HG03457 (cell line): ENCODE data around the gene TNPO1.
A peak's percentile ranks its signal among the peaks of the same experiment; 100 is the strongest.
"Not testable (repeated sequence)": the region's sequence is repeated elsewhere in the genome, so short reads cannot be mapped to it uniquely, and the experiment has no call there.

Experiments
- ATAC-seq: cut with Tn5 transposase; IDR thresholded peaks from one replicate; pipeline ENCODE4 v1.9.1; 2021; ENCODE audit warnings: moderate number of reproducible peaks; ENCODE audit not compliant: unreplicated experiment

The TNPO1 gene

DNA sequence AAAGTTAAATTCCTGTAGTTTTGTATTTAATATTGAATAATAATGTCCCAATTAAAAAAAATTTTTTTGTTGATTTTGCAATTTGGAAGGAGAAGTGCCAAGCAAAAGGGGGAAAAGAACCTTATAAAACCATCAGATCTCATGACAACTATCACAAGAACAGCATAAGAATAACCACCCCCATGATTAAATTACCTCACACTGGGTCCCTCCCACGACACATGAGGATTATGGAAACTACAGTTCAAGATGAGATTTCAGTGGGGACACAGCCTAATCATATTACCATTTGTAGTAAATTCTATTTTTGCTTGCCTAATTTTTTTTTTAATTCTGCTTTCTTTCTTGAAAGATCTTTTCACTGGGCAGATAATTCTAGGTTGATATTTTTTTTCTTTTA is 106.0 kb downstream of the TNPO1 start:
- ATAC-seq = no peak

DNA sequence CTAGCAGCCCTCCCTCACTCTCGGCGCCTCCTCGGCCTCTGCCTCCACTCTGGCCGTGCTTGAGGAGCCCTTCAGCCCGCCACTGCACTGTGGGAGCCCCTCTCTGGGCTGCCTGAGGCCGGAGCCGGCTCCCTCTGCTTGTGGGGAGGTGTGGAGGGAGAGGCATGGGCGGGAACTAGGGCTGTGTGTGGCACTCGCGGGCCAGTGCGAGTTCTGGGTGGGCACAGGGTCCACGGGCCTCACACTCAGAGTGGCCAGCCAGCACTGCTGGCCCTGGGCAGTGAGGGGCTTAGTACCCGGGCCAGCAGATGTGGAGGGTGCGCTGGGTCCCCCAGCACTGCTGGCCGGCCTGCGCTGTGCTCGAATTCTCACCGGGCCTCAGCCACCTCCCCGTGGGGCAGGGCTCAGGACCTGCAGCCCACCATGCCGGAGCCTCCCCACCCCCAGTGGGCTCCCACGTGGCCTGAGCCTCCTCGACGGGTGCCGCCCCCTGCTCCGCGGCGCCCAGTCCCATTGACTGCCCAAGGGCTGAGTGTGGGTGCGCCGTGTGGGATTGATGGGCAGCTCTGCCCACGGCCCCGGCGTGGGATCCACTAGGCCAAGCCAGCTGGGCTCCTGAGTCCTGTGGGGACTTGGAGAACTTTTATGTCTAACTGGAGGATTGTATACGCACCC is 109.0 kb downstream of the TNPO1 start:
- ATAC-seq = no peak

DNA sequence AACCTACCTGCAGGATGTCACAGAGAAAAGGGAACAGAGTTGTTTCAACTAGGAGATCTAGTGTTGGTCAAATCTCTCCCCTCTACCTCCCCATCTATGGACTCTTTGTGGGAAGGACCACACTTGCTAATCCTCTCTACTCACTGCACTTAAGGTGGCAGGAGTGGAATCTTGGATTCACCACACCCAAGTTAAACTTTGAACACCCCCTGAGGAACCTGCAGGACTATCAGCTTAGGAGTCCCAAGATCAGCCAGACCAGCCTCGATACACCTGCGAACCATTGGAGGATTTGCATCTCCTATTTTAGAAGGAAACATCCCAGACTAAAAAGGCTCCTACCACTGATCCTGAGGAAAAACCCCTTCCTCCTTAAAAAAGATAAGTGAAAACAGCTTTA is 116.2 kb downstream of the TNPO1 start:
- not testable (repeated sequence) for ATAC-seq

DNA sequence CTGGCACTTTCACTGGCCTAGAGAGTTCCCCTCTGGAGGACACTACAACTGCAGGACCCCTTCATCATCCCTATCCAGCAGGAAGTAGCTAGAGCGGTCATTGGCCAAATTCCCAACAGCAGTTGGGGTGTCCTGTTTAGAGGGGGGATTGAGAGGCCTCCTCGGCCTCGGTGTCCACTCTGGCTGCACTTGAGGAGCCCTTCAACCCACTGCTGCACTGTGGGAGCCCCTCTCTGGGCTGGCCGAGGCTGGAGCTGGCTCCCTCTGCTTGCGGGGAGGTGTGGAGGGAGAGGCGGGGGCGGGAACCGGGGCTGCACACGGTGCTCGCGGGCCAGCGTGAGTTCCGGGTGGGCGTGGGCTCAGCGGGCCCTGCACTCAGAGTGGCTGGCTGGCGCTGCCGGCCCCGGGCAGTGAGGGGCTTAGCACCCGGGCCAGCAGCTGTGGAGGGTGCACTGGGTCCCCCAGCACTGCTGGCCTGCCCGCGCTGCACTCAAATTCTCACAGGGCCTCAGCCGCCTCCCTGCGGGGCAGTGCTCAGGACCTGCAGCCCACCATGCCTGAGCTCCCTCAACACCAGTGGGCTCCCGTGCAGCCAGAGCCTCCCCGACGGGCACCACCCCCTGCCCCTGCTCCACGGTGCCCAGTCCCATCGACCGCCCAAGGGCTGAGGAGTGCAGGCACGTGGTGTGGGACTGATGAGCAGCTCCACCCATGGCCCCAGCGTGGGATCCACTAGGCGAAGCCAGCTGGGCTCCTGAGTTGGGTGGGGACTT is 118.7 kb downstream of the TNPO1 start:
- not testable (repeated sequence) for ATAC-seq

DNA sequence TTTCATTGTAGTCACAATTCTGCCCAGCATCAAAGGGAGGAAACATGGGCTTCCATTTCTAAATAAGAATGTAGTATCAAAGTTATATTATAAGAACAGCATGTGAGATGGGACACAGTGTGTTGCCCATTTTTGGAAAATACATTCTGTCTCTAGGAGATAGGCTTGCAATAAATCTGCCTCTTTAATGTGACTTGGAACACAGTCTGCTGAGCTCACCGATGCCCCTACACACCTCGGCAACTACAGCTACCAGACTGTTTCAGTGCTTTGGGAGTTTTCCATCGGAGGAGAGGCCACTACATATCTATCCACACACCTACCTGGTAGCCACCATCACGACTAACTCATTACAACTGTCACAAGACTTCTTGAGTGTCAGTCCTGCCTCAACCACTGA is 120.4 kb downstream of the TNPO1 start:
- no peak for ATAC-seq

DNA sequence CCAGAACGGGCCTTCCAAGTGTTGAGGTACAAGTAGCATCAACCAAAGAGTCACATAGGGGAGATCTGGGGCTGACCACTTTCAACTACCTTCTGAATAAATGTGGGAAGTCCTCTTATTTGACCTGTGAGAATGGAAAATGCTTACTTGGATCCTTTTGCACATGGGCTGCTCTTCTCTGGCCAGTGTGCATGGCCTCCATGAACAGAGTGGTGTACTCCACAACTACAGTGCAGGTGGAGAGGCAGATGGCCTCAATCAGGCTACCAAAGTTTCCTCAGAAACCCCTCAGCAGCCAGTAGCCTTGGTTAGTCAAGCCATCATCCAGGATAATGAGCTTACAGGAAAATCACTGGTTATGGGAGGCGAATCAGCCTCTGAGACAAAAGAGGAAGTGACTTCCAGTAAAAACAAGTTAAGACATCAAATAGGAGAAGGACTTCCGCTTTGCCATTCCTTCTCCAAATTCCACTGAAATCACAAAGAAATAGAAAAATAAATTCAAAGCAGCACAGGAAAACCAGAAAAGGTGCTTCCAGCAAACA is 121.1 kb downstream of the TNPO1 start:
- ATAC-seq = no peak

DNA sequence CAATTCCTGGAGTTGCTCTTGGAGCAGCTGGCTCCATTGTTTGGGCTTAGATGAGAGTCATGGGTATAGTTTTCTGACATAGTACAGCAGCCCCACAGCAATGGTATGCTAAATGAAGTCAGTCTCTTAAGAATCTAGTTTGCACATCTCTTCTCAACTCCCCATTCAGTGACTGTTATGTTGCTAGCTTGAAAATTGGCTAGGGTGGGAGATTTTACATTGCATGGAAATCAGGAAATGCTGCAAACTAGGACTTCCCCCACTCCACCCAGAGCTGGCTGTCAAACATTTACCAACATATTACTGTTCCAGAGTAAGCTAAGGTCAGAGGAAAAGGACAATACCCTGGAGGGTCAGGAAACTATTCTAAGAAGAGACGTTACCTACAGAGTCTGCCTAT is 121.7 kb downstream of the TNPO1 start:
- no peak for ATAC-seq

DNA sequence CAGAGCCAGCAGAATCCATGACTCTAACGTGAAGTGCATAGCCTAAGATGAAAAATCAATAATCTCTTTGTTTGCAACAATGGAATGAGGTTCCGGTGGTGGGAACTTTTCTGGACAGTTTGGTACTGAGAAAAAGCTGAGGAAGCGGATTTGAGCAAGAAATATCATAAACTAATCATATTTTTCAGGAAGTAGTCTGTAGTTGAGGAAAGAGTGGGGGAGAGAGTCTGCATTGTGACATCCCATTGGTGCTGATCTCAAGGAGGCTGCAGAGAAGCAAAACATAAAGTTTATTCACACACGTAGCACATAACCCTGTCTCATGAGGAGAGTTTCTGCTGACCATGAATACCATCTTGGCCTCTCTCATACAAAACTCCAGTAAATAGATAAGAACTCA is 123.6 kb downstream of the TNPO1 start:
- ATAC-seq = no peak

DNA sequence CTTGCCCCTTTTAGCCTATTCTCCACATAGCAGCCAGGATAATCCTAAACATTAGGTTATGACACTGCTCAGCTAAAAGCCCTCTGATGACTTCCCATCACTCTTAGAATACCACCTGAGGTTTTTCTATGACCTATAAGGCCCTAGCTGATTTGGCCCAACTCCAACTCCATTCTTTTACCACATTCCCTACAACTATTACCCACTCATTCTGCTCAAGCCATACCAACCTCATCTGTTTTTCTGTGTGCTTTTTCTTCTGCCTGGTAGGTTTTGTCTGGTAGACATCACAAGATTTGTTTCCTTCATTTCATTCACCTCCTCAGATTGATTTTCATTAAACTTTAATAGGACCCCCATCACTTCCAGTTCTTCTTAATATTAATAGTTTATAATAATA is 126.8 kb downstream of the TNPO1 start:
- ATAC-seq = no peak

DNA sequence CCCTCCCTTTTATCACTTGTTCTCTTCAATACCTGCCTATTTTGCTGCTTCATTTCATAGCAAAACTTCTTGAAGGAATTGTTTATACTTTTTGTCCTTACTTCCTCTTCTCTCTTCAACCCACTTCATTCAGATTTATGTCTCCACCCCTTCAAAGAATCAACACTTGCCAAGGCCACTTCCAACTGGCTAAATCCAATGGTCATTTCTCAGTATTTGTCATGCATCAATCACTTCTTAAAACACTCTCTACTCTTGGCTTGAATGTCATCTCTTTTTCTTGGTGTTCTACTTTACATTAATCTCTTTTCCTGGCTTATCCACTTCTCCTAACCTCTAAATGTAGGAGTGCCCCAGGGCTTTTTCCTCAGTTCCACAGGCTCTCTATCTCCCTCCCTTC is 131.0 kb downstream of the TNPO1 start:
- ATAC-seq = no peak

DNA sequence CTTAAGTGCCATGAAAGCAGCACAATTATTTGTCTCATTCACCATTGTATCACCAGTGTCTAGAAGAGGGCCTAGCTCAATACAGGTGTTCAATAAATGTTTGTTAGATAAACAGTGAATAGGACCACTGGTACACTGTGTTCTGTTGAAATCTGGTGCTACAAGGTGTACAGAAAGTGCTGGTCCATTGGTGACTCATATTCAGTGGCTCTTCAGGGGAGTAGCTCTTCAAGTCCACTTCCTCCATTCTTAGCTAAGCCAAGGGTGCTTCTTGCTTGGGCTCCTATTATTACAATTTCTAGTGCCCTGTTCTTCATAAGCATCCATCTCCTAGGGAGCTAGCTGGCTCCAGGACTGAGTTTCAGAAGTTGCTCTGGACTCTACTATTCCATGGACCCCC is 133.0 kb downstream of the TNPO1 start:
- ATAC-seq = no peak

DNA sequence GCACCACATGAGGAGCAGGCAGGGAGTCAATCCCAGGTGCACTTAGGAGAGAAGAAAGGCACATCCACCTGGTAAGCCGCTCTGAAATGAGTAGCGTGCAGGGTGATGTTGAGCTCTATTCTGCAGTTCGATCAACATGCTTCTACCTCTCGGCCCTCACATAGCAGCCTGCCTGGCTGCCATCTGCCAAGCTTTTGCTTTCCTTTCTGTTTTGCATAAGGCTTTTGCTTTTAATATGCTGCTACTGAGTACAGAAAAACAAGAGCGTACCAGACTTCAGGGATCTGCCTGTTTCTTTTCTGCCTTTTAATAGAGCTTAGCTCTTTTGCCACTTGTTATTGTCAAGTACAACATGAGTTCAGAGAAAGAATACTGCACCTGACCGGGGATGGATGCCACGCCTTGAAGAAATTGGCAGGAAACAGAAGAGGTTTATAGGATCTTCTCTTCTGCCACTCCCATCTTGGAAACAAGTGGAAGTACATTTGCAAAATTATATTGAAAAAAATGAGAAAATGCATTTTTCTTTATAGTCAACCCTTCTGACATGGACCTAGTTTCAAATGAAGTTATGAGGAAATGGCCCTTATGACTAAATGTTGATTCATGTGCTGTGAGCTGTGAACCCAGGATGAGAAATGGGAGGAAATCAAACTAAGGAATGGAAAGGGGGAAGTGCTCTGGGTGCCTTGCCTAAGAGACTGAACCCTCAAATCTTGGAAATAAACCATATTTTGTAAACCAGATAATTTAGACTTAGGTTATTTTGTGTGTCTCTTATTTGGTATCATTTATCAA is 135.4 kb downstream of the TNPO1 start:
- no peak for ATAC-seq

DNA sequence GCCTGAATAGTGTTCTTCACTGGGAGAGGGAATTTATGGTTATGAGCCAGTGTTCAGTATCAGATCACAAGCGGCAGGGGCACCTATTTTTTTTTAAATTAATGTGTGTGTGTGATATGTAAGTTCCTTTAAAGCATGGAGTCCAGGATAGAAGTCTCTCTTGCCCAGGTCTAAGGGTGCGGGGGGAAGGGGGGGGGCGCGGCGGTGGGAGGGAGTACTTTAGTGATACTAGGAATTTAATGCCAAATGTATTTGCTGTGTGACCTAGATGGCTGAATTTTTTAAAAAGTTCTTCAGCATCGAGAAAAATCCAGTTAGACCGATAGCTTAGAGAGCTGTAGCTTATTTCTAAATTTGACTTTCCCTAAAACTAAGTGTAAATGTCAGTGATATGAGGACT is 137.9 kb downstream of the TNPO1 start:
- ATAC-seq = no peak

DNA sequence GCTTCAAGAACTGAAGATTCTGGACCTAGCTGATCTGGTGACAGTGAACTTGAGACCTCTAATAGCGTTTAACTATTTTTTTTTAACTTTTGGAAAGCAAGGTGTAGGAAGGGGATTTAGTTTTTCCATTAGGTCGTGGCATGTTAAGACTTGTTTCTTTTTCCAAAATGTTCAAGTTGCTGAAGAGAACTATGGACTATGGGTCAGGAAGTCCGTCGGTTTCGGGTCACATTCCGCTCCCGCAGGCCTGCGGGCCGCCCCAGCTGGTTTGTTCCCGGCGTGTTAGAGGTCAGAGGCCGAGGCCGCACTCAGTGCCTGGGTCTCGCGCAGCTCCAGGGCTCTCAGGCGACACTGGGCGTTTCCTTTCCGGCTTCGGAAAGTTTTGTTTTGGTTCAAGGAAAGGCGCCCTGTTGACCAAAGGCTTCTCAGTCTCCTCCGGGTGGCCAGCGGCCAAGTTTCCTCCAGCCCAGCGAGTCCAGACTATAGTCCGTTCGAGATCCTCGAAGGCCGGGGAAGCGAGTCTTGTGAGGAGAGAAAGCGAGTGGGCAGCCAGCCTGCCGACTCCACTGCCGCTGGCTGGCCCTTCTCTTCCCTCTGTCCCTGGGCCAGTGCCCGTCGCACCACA is 138.8 kb downstream of the TNPO1 start:
- peak; percentile 30 for ATAC-seq

DNA sequence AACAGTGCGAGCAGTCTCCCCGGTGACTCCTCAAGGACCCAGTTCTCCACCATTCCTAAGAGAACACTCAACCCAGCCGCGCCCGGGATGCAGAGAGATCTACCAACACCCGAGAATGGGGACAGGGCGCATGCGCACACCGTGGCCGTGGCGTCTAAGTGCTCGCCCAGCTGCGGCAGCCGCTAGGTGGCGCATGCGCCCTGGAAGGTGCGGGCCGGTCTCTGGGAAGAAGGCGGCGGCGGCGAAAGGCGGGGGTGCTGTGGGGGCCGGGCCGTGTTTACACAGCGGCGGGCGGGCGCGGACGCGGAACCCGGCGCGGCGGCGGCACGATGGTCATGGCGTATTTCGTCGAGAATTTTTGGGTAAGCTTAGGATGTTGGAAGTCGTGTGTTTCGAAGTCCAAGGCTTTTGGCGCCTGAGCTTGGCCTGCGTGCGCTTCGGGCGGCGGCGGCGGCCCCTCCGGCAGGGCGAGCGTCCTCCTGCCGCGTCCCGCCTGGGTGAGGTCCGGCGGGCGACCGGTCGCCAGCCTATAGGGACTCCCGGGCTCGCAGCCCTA is 139.4 kb downstream of the TNPO1 start, which contains the start of gene FCHO2:
Gene FCHO2 (plus strand): TSS at position 274 of the 556 bp plus-strand sequence. CDS start 56 bp downstream, at position 330.
- ATAC-seq = peak; percentile 89

DNA sequence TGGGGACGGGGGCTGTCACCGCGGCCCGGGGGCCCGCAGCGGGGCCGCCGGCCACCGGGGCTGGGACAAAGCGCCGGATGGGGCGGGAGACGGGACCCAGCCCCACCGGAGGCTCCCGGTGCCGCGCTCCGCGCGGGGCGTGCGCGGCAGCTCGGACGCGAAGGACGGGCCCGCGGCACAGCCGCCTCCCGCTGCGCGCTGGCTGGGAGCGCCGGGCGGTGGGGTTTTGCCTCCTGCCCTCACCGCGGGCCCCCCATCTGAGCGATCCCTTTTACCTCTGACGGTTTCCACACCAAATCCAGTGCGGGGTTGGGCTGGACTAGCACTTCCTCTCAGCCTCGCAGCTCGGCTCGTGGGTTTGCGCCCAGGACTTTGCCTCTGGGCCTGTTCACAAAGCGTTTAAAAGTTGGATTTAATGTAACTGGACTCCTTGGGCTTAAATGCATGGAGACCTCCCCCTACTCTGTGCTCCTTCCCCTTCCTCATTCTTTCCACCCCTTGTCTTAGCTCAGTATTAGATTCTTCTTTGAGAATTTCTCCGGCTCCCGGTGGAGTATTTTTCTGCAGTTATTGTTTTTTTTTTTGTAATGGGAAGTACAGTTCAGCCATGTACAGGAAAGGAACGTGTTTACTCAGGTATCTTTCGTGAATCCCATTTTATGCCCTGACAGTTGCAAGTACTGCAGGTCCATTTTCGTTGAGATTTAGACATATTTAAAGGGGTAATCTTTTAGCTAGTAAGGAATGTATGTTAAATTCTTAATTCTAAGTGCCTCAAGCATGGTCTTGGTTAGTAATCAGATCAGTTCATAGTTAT is 140.1 kb downstream of the TNPO1 start:
- peak; percentile 28 for ATAC-seq

DNA sequence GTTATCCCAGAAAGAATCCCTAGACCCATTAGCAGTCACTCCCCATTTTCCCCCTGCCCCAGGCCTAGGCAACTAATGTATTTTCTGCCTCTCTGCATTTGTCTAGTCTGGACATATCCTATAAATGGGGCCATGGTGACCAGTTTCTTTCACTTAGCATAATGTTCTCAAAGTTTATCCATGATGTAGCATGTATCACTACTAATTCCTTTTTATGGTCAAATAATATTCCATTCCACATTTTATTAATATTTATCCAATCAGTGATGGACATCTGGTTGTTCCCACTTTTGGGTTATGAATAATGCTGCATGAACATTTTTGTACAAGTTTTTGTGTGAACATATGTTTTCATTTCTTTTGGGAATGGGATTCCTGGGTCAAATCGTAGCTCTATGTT is 140.9 kb downstream of the TNPO1 start:
- ATAC-seq = no peak

DNA sequence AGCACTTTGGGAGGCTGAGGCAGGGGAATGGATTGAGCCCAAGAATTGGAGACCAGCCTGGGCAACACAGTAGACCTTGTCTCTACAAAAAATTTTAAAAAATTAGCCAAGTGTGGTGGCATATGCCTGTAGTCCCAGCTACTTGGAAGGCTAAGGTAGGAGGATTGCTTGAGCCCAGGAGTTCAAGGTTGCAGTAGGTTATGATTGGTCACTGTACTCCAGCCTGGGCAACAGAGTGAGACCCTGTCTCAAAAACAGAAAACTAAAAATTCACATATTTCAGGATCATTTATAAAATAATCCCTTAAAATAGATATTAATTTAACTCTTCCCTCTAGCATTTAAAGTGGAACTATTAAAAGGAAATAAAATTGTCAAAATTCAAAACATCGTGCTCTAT is 142.8 kb downstream of the TNPO1 start:
- no peak for ATAC-seq
